GM23248 (cell line): ENCODE measurements around the gene HIP1.

Experiments
- EZH2 ChIP-seq: fragments of 200-600 bp; sonication (generic); IDR thresholded peaks from 2 replicates; pipeline ENCODE4 v1.6.1; 2018; ENCODE audit warnings: antibody characterized with exemption, mild to moderate bottlenecking; ENCODE audit not compliant: insufficient read depth, poor library complexity, severe bottlenecking
- EZH2phosphoT487 ChIP-seq: fragments of 200-600 bp; sonication (generic); IDR thresholded peaks from 2 replicates; pipeline ENCODE4 v1.6.1; 2018; ENCODE audit warnings: antibody characterized with exemption, moderate library complexity, mild to moderate bottlenecking, low read depth; ENCODE audit not compliant: insufficient read depth

DNA sequence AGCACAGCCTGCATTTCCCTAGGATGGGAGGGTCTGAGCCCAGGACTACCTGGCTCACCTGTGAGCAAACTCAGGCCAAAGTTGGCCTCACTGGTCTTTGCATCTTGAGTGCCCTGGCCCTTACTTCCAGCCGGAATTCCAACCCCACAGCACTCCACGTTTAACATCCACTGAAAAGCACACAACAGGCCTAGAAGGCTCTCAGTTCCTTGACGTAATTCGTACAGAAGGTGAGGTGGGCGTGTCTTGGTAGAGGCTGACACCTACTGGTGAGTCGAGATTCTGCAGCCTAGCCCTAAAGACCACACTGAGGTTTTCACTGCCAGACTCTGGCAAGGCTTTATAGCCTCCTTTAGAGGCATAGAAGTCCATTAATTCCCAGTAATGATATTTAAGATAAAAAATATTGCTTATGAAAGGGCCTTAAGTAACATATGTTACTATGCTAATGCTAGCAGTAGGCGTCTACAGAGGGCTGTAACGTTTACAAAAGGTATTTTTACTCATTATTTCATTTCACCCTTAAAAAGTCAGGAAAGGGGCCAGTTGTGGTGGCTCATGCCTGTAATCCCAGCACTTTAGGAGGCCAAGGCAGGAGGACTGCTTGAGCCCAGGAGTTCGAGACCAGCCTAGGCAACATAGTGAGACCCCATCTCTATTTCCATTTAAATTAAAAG is 95.8 kb downstream of the HIP1 start:
- TF ChIP-seq EZH2phosphoT487 (no peak), EZH2 (no peak)
